K562 (cell line): ENCODE measurements around the gene PAQR4. TPM values are rescaled to one million over a fixed set of nuclear protein-coding genes. Genes with fewer than 3 reads are reported as not detected.

Experiments used
- BCL6 ChIP-seq: fragments of 250-450 bp; sonication (Bioruptor Pico); IDR thresholded peaks from 2 replicates; pipeline ENCODE4 v1.4.0; 2020
- CBX2 ChIP-seq: fragments of 200-600 bp; sonication (generic); IDR thresholded peaks from one replicate; pipeline ENCODE4 v1.6.1; 2012; ENCODE audit warnings: mild to moderate bottlenecking, low read length, inconsistent platforms; ENCODE audit not compliant: insufficient read depth, poor library complexity, severe bottlenecking
- CREB1 ChIP-seq, 2 experiments: sonication (generic) in 1 of 2; formaldehyde crosslinking in 1 of 2; IDR thresholded peaks; 2 replicates each; pipeline versions ENCODE4 v1.6.1 to v1.8.0; 2012 to 2022; ENCODE audit warnings: inconsistent platforms in 1 of 2, mild to moderate bottlenecking in 1 of 2, missing genetic modification reagents in 1 of 2, moderate library complexity in 1 of 2
- EP300 ChIP-seq: IDR thresholded peaks from 2 replicates; pipeline ENCODE4 v1.6.1; 2012; ENCODE audit warnings: low read length, improper control_type of control experiment
- ERF ChIP-seq: fragments of 450-650 bp; formaldehyde crosslinking; IDR thresholded peaks from 2 replicates; pipeline ENCODE4 v1.4.0; 2020; ENCODE audit warnings: mild to moderate bottlenecking, mixed read lengths
- FUS ChIP-seq: fragments of 200-400 bp; formaldehyde crosslinking; optimal IDR thresholded peaks from 2 replicates; pipeline ENCODE3; 2017; ENCODE audit warnings: low read depth, low read length
- KAT2B ChIP-seq: IDR thresholded peaks from one replicate; pipeline ENCODE4 v1.6.1; 2012; ENCODE audit warnings: low read depth, mild to moderate bottlenecking, control low read depth, inconsistent platforms, low read length, moderate library complexity
- MEF2A ChIP-seq: IDR thresholded peaks from 2 replicates; pipeline ENCODE4 v1.6.1; 2011; ENCODE audit warnings: low read depth, mild to moderate bottlenecking, low read length, moderate library complexity; ENCODE audit not compliant: control insufficient read depth
- NRF1 ChIP-seq, 2 experiments: fragments of 450-650 bp; IDR thresholded peaks in 1 of 2; conservative IDR thresholded peaks in 1 of 2; 2 replicates each; pipeline ENCODE4 v1.6.1; 2014; ENCODE audit warnings: mild to moderate bottlenecking in 2 of 2
- POLR2G ChIP-seq: fragments of 200-400 bp; formaldehyde crosslinking; IDR thresholded peaks from 2 replicates; pipeline ENCODE4 v1.6.1; 2017; ENCODE audit warnings: low read depth, mild to moderate bottlenecking, antibody characterized with exemption, low read length, moderate library complexity
- RBFOX2 ChIP-seq: fragments of 200-400 bp; formaldehyde crosslinking; IDR thresholded peaks from 2 replicates; pipeline ENCODE4 v1.6.1; 2017; ENCODE audit warnings: low read depth, mild to moderate bottlenecking, low read length, moderate library complexity
- STAG1 ChIP-seq: sonication (generic); formaldehyde crosslinking; IDR thresholded peaks from 2 replicates; pipeline ENCODE4 v1.5.0; 2020; ENCODE audit warnings: missing genetic modification reagents, borderline replicate concordance
- TOE1 ChIP-seq, 2 experiments: fragments of 450-650 bp in 1 of 2; sonication (generic) in 1 of 2; formaldehyde crosslinking in 1 of 2; IDR thresholded peaks; 2 replicates each; pipeline versions ENCODE4 v1.7.1 to v1.8.0; 2016 to 2022; ENCODE audit warnings: borderline replicate concordance in 2 of 2, mild to moderate bottlenecking in 2 of 2, antibody characterized with exemption in 1 of 2, inconsistent platforms in 1 of 2, low read depth in 1 of 2, missing genetic modification reagents in 1 of 2, moderate library complexity in 1 of 2
- TRIM28 ChIP-seq: fragments of 450-650 bp; IDR thresholded peaks from 2 replicates; pipeline ENCODE4 v1.6.1; 2017
- ZBTB1 ChIP-seq: sonication (generic); formaldehyde crosslinking; IDR thresholded peaks from 2 replicates; pipeline ENCODE4 v1.8.1; 2023; ENCODE audit warnings: missing genetic modification reagents, low read depth, mild to moderate bottlenecking, borderline replicate concordance
- ZSCAN32 ChIP-seq: fragments of 450-650 bp; formaldehyde crosslinking; IDR thresholded peaks from 2 replicates; pipeline ENCODE4 v1.4.0; 2020; ENCODE audit warnings: mild to moderate bottlenecking, moderate library complexity
- polyA plus RNA-seq, 8 experiments: library from polyadenylated mRNA; depleted of rRNA in 4 of 8; stranded (reverse) in 5 of 8; unstranded in 3 of 8; fragments of >200 nt; fragmentation: Nextera tagmentation in 2 of 8; fragmentation: Illumina TruSeq in 1 of 8; extraction: Ambion mirVana in 2 of 8; extraction: Trizol in 1 of 8; gene quantifications; 2 replicates each; pipeline versions ENCODE4 v1.2.1 to v1.2.3, GENCODE V29; 2011 to 2014; ENCODE audit warnings: inconsistent platforms in 1 of 8, missing spikeins in 1 of 8
- total RNA-seq, 7 experiments: library from RNA; depleted of rRNA in 6 of 7; stranded (reverse); fragments of >200 nt in 6 of 7; fragmentation: Illumina TruSeq in 2 of 7; extraction: Trizol in 2 of 7; gene quantifications; 2 replicates each; pipeline versions ENCODE4 v1.2.1 to v1.2.3, GENCODE V29; 2011 to 2021; ENCODE audit warnings: low replicate concordance in 1 of 7
- TF ChIP-seq, protein P1 (sequence below): conservative IDR thresholded peaks from 2 replicates; pipeline ENCODE4 v1.6.1; 2011; ENCODE audit warnings: low read depth, mild to moderate bottlenecking, low read length; ENCODE audit not compliant: control insufficient read depth
- TF ChIP-seq, protein P2 (sequence below): sonication (generic); formaldehyde crosslinking; IDR thresholded peaks from 2 replicates; pipeline ENCODE4 v1.8.0; 2022; ENCODE audit warnings: missing genetic modification reagents, mild to moderate bottlenecking, borderline replicate concordance
- TF ChIP-seq, protein P3 (sequence below), 3 experiments: fragments of 200-800 bp in 1 of 3; sonication (Bioruptor generic) in 1 of 3; sonication (generic) in 1 of 3; formaldehyde crosslinking in 1 of 3; IDR thresholded peaks; 2 replicates each; pipeline versions ENCODE4 v1.6.1 to v1.8.0; 2016 to 2022; ENCODE audit warnings: mild to moderate bottlenecking in 2 of 3, missing compliant biosample characterization in 2 of 3, missing genetic modification characterization in 2 of 3, missing genetic modification reagents in 1 of 3
- TF ChIP-seq, protein P4 (sequence below): fragments of 250-450 bp; sonication (Bioruptor Pico); IDR thresholded peaks from 2 replicates; pipeline ENCODE4 v1.4.0; 2020; ENCODE audit warnings: mild to moderate bottlenecking, moderate library complexity

The PAQR4 gene
- total and polyA plus RNA-seq, 9 of the 15 experiments (the other 6 are each of a cell fraction or from before 2014, with no cell fraction given) = 0.62 to 40.4 (median 19.5) TPM

GRCh38 chr16:3021449-3022207 is 52.5 kb downstream of the PAQR4 start (continued):
- TF ChIP-seq NRF1 (conservative IDR thresholded peaks at IDR 0.05 in 1 of 2, IDR thresholded peaks at IDR 0.05 in 1 of 2) (peak in 1 of 2 experiments; percentile 37; a peak in 1 of 4 replicates), CREB1 (IDR thresholded peaks at IDR 0.05) (no peak), CREB1 (CRISPR knock-in tag; IDR thresholded peaks at IDR 0.05) (0 out of 2 replicates have a peak, but pooled peaks have one; percentile 14), TOE1 (IDR thresholded peaks at IDR 0.05; ENCODE audit: borderline replicate concordance) (no peak), TOE1 (CRISPR knock-in tag; IDR thresholded peaks at IDR 0.05; ENCODE audit: borderline replicate concordance, low read depth) (no peak), ZBTB1 (CRISPR knock-in tag) (no peak), ZSCAN32 (no peak), POLR2G (peak; percentile 45), ERF (no peak), STAG1 (peak; percentile 21; the same call in 1 of the 2 replicates), CBX2 (no peak), KAT2B (no peak), MEF2A (no peak), RBFOX2 (peak; percentile 64), TRIM28 (no peak), FUS (no peak), BCL6 (CRISPR knock-in tag) (no peak), EP300 (no peak)
- TF ChIP-seq, protein P1, sequence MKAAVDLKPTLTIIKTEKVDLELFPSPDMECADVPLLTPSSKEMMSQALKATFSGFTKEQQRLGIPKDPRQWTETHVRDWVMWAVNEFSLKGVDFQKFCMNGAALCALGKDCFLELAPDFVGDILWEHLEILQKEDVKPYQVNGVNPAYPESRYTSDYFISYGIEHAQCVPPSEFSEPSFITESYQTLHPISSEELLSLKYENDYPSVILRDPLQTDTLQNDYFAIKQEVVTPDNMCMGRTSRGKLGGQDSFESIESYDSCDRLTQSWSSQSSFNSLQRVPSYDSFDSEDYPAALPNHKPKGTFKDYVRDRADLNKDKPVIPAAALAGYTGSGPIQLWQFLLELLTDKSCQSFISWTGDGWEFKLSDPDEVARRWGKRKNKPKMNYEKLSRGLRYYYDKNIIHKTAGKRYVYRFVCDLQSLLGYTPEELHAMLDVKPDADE = 0 out of 2 replicates have a peak, but pooled peaks have one; percentile 49
- TF ChIP-seq, protein P2, sequence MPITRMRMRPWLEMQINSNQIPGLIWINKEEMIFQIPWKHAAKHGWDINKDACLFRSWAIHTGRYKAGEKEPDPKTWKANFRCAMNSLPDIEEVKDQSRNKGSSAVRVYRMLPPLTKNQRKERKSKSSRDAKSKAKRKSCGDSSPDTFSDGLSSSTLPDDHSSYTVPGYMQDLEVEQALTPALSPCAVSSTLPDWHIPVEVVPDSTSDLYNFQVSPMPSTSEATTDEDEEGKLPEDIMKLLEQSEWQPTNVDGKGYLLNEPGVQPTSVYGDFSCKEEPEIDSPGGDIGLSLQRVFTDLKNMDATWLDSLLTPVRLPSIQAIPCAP = no peak
- TF ChIP-seq, protein P3, sequence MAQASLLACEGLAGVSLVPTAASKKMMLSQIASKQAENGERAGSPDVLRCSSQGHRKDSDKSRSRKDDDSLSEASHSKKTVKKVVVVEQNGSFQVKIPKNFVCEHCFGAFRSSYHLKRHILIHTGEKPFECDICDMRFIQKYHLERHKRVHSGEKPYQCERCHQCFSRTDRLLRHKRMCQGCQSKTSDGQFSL (CRISPR knock-in tag; IDR thresholded peaks at IDR 0.05) = 0 out of 2 replicates have a peak, but pooled peaks have one; percentile 41
- TF ChIP-seq, protein P3 (tag; IDR thresholded peaks at IDR 0.05) = no peak
- TF ChIP-seq, protein P4, sequence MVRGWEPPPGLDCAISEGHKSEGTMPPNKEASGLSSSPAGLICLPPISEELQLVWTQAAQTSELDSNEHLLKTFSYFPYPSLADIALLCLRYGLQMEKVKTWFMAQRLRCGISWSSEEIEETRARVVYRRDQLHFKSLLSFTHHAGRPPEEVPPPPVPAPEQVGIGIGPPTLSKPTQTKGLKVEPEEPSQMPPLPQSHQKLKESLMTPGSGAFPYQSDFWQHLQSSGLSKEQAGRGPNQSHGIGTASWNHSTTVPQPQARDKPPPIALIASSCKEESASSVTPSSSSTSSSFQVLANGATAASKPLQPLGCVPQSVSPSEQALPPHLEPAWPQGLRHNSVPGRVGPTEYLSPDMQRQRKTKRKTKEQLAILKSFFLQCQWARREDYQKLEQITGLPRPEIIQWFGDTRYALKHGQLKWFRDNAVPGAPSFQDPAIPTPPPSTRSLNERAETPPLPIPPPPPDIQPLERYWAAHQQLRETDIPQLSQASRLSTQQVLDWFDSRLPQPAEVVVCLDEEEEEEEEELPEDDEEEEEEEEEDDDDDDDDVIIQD = no peak
